Measurements from ENCODE around the gene TSN.
"Not testable (repeated sequence)": the region's sequence is repeated elsewhere in the genome, so short reads cannot be mapped to it uniquely, and the experiment has no call there.

Gene TSN

DNA sequence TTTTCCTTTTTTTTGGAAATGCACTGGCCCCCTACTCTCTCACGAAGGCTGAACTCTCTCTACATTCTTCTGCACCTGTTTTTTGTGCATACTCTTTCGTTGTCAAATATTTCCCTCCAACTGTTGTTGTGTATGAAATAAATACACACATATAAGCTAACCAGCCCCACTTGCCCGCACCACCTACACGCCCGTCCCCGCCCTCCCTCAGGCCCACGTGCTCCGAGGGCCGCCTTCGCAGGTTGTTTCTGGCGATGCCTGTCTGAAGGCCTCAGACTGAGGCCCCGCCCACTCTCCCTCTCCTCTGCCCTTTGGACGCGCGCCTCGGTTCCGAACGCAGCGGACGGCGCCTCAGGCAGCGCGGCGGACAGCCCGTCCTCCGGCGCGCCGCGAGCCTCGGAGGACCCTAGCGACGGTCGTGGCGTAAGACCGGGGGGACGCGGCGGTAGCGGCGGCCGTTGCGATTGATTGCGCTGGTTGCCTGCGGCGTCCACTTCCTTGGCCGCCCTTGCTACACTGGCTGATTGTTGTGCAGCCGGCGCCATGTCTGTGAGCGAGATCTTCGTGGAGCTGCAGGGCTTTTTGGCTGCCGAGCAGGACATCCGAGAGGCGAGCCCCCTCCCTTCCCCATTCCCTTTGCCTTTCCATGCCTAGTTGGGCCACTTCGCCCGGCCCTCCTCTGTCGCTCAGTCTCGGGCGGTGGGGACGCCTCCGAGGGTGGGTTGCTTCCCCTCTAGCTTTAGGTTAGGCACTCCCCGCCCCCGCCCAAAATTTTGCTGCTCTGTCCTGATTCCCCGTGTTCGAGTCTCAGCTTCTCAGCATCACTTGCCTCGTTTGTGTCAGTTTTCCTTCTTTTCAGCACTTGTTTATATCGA is at the start of gene TSN:
TSS of gene TSN (plus strand) at position 415 of the 875 bp plus-strand sequence. CDS start at position 544, 129 bp downstream.
- TF ChIP-seq ZNF274 (IDR thresholded peaks at IDR 0.05; ENCODE audit: low read depth, low read length) = no peak
- H3K4me3 ChIP-seq (ENCODE audit: low read length) = peak within 1 kb of the TSS; percentile 98

DNA sequence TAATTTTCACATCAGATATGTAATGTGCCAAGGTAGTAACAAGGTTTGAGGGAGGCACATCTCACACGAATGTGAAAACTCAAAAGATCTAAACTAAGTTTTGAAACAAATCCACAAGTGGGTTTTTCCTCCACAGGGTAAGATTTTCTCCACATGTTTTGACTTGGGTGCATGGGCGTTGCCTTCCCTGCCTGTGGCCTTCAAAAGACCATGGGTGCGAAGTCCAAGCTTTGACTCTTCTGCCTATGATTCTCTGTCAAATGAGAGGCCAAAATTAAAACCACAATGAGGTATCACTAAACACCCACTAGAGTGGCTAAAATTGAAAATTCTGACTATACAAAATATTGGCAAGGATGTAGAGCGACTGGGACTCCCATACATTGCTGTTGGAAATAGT is 49.5 kb upstream of the TSN start:
- no peak for TF ChIP-seq ZNF274 (IDR thresholded peaks at IDR 0.05; ENCODE audit: low read depth, low read length)
- no peak overlapping the region for H3K4me3 ChIP-seq (ENCODE audit: low read length)

DNA sequence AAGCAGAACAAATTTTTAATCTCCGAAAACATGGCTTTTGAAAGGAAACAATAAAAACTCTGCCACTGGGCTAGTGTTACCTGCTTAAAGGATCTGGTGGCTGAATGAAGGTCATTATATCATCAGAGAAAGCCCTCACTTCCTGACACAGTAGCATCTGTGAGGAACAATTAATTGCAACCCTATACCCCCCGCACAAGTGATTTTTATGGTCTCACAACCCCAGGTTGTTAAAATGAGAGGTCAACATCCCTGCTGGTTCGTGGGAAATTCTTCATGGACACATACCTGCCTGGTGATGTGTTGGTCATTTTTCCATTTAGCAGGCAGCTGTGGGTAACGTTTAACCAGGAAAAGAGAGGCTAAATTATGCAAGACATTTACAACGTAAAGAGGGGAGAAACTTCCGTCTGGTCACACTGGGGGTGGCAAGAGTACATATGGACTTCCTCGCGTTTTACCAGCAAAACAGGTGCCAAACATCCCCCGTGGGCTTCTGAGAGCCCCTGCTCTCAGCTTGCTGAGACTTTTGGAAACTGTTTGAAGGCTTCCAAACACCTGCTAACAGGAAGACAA is 48.0 kb upstream of the TSN start:
- H3K4me3 ChIP-seq (ENCODE audit: low read length) = no peak overlapping the region
- TF ChIP-seq ZNF274 (IDR thresholded peaks at IDR 0.05; ENCODE audit: low read depth, low read length) = no peak

DNA sequence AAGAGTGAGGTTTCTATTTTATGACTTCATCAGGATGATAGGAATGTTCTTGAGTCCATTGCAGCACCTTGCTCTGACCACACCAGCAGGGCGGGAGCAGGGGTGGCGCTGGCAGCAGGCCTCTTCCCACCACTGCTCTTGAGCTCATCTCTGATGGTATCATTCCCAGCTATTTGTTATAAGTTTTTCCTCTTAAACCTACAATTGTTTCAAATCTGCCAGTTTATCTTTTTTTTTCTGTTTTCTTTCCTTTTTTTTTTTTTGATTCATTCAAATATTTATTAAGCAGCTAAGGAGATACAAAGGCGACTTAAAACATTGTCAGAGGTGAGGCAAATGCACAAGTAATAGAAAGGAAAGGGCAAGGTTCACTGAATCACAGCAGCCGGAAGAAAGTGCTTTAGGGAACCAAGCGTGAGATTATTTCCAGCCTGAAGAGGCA is 47.5 kb upstream of the TSN start:
- no peak for TF ChIP-seq ZNF274 (IDR thresholded peaks at IDR 0.05; ENCODE audit: low read depth, low read length)

DNA sequence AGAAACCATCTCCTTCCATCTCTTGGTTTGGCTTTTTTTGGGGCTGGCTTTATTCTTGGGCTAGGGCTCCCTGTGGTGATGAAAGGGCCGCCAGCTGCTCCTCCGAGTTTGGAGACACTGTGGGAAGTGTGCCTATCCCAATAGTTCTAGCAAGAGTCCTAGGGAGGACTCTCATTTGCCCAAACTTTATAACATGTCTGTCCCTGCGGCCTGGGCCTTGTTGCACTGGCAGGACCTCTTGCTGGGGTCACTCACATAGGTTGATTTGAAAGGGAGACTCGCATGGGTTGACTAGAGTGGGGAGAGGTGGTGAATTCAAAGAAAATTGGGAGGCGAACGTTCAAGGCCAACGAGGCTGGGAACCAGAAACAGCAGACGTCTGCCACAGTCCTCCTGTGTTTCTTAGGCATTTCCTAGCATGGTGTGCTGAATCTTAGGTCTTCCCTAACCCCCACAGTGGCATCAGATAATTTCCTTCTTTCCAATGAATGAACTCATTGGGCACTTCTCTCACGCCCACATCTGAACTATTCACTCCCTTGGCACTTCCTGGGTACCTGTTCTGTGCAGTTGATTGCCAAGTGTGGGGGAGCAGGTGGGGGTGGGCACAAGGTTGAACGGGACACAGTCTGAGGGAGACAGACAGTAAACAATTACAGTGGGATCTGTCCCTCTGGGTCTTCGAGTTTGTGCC is 45.5 kb upstream of the TSN start:
- H3K4me3 ChIP-seq (ENCODE audit: low read length) = no peak overlapping the region
- TF ChIP-seq ZNF274 (IDR thresholded peaks at IDR 0.05; ENCODE audit: low read depth, low read length) = no peak

More for the DNA sequence above, 47.5 kb upstream of the TSN start:
- no peak overlapping the region for H3K4me3 ChIP-seq (ENCODE audit: low read length)

DNA sequence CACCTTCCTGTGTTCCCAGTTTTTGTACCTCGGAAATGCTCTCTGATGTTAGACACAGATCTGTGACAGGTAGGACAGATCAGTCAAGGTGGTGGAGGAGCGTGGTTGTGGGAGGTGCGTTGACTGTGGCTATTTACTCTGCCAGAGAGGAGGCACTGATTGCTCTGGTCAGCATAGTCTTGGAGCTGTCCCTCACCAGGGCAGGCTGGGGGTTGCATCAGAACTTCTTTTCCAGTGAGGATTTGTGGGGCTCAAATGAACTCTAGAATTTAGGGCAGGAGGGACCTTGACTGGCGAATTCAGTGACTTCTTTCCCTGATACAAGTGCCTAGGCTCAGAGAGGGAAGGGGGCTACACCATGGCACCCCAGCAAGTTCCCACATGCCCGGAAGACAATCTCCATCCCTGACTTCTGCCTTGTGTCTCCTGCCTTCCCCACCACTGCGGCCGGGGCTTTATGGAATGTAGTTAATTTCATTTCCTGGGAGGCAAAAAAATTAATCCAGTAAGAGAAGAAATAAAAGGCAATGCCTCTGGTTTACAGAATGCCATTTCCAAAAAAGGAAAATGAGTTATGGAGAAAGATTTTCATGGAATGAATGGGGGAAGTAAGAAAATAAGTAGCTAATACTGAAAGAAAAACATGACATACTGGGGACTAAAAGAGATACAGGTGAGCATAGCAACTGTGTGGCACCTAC is 44.8 kb upstream of the TSN start:
- no peak for TF ChIP-seq ZNF274 (IDR thresholded peaks at IDR 0.05; ENCODE audit: low read depth, low read length)
- no peak overlapping the region for H3K4me3 ChIP-seq (ENCODE audit: low read length)

DNA sequence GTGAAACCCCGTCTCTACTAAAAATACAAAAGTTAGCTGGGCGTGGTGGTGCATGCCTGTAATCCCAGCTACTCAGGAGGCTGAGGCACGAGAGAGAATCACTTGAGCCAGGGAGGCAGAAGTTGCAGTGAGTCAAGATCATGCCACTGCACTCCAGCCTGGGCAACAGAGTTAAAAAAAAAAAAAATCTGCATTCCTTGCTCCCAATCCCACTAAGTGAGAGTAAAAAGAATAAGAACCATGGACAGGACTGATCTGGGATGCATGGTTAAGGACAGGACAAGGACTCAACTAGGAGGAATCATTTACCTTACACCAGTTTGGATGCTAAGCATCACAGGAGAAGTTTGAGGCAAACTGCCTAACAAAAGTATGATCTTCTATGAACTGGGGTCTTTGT is 44.0 kb upstream of the TSN start:
- not testable (repeated sequence) for H3K4me3 ChIP-seq (ENCODE audit: low read length)

DNA sequence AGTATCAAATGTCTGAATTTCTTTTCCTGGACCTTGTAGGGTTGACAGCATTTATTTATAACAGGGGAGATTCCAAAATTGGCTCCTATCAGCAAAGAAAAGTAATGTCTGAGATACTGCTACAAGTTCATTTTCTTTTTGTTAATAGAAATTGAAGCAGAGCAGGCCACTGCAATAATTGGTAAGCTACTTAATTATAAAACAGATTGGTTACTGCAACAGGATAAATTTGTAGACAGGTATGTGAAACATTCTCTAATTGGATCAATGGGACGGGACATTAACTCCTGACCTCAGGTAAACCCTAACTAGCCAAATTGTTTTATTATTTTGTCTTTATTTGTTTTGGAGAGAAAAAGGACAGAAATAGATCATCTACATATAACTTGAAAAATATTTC is 39.3 kb upstream of the TSN start:
- no peak overlapping the region for H3K4me3 ChIP-seq (ENCODE audit: low read length)
- TF ChIP-seq ZNF274 (IDR thresholded peaks at IDR 0.05; ENCODE audit: low read depth, low read length) = no peak

DNA sequence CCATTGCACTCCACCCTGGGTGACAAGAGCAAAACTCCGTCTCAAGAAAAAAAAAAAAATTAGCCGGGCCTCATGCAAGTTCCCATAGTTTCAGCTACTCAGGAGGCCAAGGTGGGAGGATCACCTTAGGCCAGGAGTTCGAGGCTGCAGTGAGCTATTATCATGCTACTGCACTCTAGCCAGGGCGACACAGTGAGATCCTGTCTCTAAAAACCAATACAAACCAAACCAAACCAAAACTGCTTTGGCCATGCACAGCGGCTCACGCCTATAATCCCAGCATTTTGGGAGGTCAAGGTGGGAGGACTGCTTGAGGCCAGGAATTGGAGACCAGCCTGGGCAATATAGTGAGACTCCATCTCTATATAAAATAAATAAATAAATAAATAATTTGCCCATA is 37.9 kb upstream of the TSN start:
- no peak for TF ChIP-seq ZNF274 (IDR thresholded peaks at IDR 0.05; ENCODE audit: low read depth, low read length)
- no peak overlapping the region for H3K4me3 ChIP-seq (ENCODE audit: low read length)

DNA sequence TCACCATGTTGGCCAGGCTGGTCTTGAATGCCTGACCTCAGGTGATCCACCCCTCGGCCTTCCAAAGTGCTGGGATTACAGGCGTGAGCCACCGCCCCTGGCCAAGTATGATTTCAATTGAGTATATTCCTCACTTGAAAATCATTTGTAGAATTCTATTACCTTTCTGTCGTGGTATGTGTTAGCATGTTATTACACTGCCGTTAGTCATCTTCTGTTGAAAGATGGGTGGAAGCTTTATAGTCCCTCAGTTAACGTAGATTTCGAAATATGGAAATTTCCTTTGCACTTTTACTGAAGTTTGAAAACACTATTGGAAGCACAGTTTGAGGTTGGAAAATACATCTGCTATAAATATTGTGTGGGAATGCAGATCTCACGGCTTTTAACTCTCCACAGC is 33.5 kb upstream of the TSN start:
- TF ChIP-seq ZNF274 (IDR thresholded peaks at IDR 0.05; ENCODE audit: low read depth, low read length) = no peak
- no peak overlapping the region for H3K4me3 ChIP-seq (ENCODE audit: low read length)

DNA sequence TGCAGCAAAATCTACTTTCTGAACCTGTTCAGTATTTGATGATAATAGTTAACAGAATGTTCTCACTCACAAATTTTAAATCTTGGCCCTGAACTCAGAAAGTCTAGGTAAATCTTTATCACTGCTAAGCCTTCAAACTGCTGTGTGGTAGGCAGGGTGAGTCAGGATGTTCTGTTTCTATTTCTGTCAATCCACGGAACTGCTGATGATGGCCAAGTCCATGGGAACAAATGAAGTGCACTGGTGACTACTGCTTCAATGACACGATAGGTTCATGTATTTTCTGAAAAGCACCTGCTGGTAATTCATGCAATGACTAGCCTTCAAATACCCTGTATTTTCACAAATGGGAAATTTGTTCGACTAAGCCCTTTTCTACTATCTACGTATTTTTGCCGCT is 33.0 kb upstream of the TSN start:
- no peak for TF ChIP-seq ZNF274 (IDR thresholded peaks at IDR 0.05; ENCODE audit: low read depth, low read length)
- H3K4me3 ChIP-seq (ENCODE audit: low read length) = no peak overlapping the region

DNA sequence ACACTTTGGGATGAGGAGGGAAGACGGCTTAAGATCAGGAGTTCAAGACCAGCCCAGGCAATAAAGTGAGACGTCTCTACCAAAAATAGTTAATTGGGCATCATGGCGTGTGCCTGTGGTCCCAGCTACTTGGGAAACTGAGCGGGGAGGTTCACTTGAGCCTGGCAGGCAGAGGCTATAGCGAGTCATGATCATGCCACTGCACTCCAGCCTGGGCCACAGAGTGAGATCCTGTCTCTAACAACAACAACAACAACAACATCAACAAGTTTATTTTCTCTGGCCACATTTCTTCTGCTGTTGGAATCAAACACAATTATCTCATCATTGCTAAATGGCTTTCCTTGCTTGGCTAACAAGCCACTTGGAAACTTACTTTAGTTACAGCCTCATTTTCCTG is 32.1 kb upstream of the TSN start:
- H3K4me3 ChIP-seq (ENCODE audit: low read length) = no peak overlapping the region

DNA sequence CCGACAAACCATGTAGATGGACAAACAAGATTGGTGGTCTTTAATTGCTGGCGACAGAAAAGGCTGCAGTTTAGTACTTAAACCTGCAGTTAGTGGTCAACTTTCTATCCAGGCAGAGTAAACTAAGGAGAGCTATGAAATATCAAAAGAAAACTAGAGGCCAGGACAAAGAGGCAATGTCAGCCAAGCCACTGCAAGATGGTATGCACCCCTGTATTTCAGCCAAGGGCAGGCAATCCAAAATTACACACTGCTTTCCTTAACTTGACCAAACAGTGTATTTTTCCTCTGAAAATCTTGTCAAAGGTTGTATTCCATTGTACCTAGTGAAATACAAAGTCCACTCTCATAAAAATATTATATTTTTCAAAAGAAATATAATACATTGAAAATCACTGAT is 28.1 kb upstream of the TSN start:
- TF ChIP-seq ZNF274 (IDR thresholded peaks at IDR 0.05; ENCODE audit: low read depth, low read length) = no peak

More for the DNA sequence above, 32.1 kb upstream of the TSN start:
- no peak for TF ChIP-seq ZNF274 (IDR thresholded peaks at IDR 0.05; ENCODE audit: low read depth, low read length)

DNA sequence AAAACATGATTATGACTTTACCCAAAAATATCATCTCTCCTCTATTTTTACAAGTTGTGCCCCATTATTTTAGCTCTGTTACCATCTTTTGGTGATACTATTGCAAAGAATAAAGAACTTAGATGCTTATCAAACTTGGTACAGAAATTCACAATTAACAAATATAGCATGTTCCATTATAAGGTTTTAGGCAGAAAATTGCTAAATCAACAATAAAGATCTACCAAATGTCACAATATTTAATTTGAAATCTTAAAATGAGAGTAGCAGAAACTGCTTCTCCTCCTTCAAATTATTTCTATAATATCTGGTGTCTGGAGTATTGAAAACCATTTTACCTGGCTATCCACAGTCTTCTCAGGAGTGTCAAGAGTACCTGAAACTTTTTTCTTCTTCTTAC is 27.5 kb upstream of the TSN start:
- no peak for TF ChIP-seq ZNF274 (IDR thresholded peaks at IDR 0.05; ENCODE audit: low read depth, low read length)
- no peak overlapping the region for H3K4me3 ChIP-seq (ENCODE audit: low read length)

More for the DNA sequence above, 28.1 kb upstream of the TSN start:
- no peak overlapping the region for H3K4me3 ChIP-seq (ENCODE audit: low read length)
